Measurements from ENCODE around the gene SSR1.
A peak's percentile ranks its signal among the peaks of the same experiment; 100 is the strongest.
"Not testable (repeated sequence)": the region's sequence is repeated elsewhere in the genome, so short reads cannot be mapped to it uniquely, and the experiment has no call there.

The SSR1 gene

DNA sequence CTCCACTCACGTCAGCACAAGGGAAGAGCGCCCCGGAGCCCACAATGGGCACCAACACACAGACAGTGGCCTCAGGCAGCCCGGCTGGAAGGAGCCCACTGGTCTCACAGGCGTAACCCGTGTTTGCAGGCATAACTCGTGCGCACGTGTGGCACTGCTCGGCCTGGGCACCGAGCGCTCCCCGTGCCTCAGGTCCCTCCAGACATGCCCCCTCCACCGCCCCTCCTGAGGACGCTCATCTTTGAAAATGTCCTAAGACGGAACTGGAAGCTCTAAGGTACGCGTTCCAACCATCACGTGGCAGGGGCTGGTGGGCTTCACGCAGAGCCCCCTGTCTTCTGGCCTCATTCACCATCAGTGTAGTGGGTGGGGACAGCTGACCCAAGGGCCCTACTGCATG is 44.6 kb downstream of the SSR1 start:
- no peak overlapping the region for H3K9ac ChIP-seq (ENCODE audit: low read length)
- H3K27me3 ChIP-seq (ENCODE audit: control insufficient read depth in 1 of 2, insufficient read depth in 1 of 2, low read length in 2 of 2) = no peaks in the 10 kb centered on the region
- H2BK120ac ChIP-seq (ENCODE audit: low read depth, low read length) = no peak overlapping the region
- H2BK5ac ChIP-seq (ENCODE audit: low read depth, low read length, poor library complexity, severe bottlenecking) = no peak overlapping the region
- no peak overlapping the region for H4K91ac ChIP-seq (ENCODE audit: low read length)
- no peak overlapping the region for H2AK5ac ChIP-seq (ENCODE audit: low read length, severe bottlenecking)
- H3K79me1 ChIP-seq (replicated peaks; ENCODE audit: low read length, poor library complexity, severe bottlenecking) = no peaks in the 10 kb centered on the region
- H3K4ac ChIP-seq (ENCODE audit: low read depth in 1 of 2, low read length in 2 of 2) = no peak overlapping the region
- no peak overlapping the region for H2AFZ ChIP-seq (ENCODE audit: low read depth, low read length)
- H3K4me1 ChIP-seq (ENCODE audit: control insufficient read depth, insufficient read depth, low read depth, low read length) = peaks cover 21% of the 10 kb centered on the region
- H2BK15ac ChIP-seq (ENCODE audit: low read depth, poor library complexity, severe bottlenecking) = no peak overlapping the region
- H3K27ac ChIP-seq (ENCODE audit: low read length, poor library complexity, severe bottlenecking) = no peak overlapping the region
- H4K8ac ChIP-seq (ENCODE audit: low read length) = no peak overlapping the region
- no peak overlapping the region for H3K14ac ChIP-seq (ENCODE audit: low read length in 2 of 2)
- no peak overlapping the region for H3K4me3 ChIP-seq (ENCODE audit: insufficient read depth in 1 of 2, low read depth in 1 of 2, low read length in 2 of 2)
- H3K4me2 ChIP-seq (ENCODE audit: low read length, poor library complexity, severe bottlenecking) = no peak overlapping the region
- no peak overlapping the region for H3K18ac ChIP-seq (ENCODE audit: low read depth in 1 of 2, low read length in 2 of 2)
- H3K36me3 ChIP-seq (ENCODE audit: control insufficient read depth in 1 of 2, insufficient read depth in 2 of 2, low read depth in 1 of 2, low read length in 2 of 2) = no peaks in the 10 kb centered on the region
- no peak overlapping the region for H3K23ac ChIP-seq (ENCODE audit: low read length in 2 of 2)
- no peak for DNase-seq
- WGBS = 95% methylated on average over 20 of the region's 20 CpGs
- no peaks in the 10 kb centered on the region for H3K9me3 ChIP-seq (ENCODE audit: control insufficient read depth, low read length)
- no peak overlapping the region for H2BK12ac ChIP-seq (ENCODE audit: low read length in 2 of 2)

DNA sequence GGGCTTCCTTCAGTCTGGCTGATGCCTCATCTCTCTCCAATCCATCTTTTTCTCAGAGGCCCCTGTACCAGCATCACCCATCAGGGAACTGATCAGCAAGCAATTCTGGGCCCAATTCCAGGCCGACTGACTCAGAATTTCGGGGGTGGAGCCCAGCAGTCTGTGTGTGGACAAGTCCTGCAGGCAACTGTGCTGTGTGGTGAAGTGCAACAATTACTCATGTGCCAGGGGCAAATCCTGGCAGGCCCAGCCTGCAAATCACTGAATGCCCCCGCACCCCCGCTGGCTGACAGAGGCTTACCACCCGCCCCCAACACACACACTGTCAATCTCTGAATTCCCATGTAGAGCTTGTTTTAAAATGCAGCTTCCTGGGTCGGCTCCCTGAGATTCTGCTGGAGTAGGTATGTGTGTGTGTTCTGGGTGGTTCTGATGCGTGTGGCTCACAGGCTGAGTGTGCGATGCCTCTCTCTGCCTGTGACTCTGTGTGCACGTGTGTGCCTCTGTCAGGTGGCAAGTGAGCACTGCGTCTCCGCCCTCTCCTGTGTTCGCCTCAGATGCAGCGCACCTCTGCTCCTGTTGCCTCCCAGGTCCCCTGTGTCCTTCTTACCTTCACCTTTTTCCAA is 45.4 kb downstream of the SSR1 start:
- peak overlapping the region in 1 of 2 experiments; percentile 8 for H3K4me3 ChIP-seq (ENCODE audit: insufficient read depth in 1 of 2, low read depth in 1 of 2, low read length in 2 of 2)
- no peak overlapping the region for H3K4ac ChIP-seq (ENCODE audit: low read depth in 1 of 2, low read length in 2 of 2)
- peak; percentile 89 for DNase-seq
- H3K36me3 ChIP-seq (ENCODE audit: control insufficient read depth in 1 of 2, insufficient read depth in 2 of 2, low read depth in 1 of 2, low read length in 2 of 2) = no peaks in the 10 kb centered on the region
- H3K9me3 ChIP-seq (ENCODE audit: control insufficient read depth, low read length) = no peaks in the 10 kb centered on the region
- H3K27me3 ChIP-seq (ENCODE audit: control insufficient read depth in 1 of 2, insufficient read depth in 1 of 2, low read length in 2 of 2) = no peaks in the 10 kb centered on the region
- peak overlapping the region; percentile 33 for H3K9ac ChIP-seq (ENCODE audit: low read length)
- H3K18ac ChIP-seq (ENCODE audit: low read depth in 1 of 2, low read length in 2 of 2) = peak overlapping the region in 1 of 2 experiments; percentile 44
- no peaks in the 10 kb centered on the region for H3K79me1 ChIP-seq (replicated peaks; ENCODE audit: low read length, poor library complexity, severe bottlenecking)
- H4K8ac ChIP-seq (ENCODE audit: low read length) = no peak overlapping the region
- peak overlapping the region in 1 of 2 experiments; percentile 68 for H3K14ac ChIP-seq (ENCODE audit: low read length in 2 of 2)
- H3K4me1 ChIP-seq (ENCODE audit: control insufficient read depth, insufficient read depth, low read depth, low read length) = peaks cover 21% of the 10 kb centered on the region
- H4K91ac ChIP-seq (ENCODE audit: low read length) = no peak overlapping the region
- no peak overlapping the region for H2BK120ac ChIP-seq (ENCODE audit: low read depth, low read length)
- no peak overlapping the region for H2AFZ ChIP-seq (ENCODE audit: low read depth, low read length)
- H3K23ac ChIP-seq (ENCODE audit: low read length in 2 of 2) = no peak overlapping the region
- peak overlapping the region; percentile 45 for H3K27ac ChIP-seq (ENCODE audit: low read length, poor library complexity, severe bottlenecking)
- H2BK15ac ChIP-seq (ENCODE audit: low read depth, poor library complexity, severe bottlenecking) = no peak overlapping the region
- WGBS = 60% methylated on average over 13 of the region's 13 CpGs
- H3K4me2 ChIP-seq (ENCODE audit: low read length, poor library complexity, severe bottlenecking) = peak overlapping the region; percentile 19
- H2AK5ac ChIP-seq (ENCODE audit: low read length, severe bottlenecking) = no peak overlapping the region
- H2BK5ac ChIP-seq (ENCODE audit: low read depth, low read length, poor library complexity, severe bottlenecking) = no peak overlapping the region
- peak overlapping the region in 1 of 2 experiments; percentile 17 for H2BK12ac ChIP-seq (ENCODE audit: low read length in 2 of 2)

DNA sequence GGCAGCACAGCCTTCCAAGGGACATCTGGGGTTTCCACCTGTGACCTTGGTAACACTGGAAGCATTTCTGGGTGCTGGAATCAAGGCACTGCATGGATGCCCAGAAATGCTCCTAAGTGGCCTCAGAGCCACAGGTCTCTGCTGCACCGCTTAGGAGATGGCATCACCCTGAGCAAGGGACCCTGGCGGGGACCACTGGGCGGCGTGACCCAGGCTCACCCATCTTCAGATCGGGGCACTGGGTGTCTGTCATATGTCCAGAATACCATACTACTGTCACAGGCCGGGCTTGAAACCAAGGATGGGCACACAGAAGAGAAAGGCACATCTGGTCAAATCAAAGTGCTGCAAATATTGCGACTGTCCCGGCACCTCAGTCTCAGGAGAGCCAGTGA is 45.9 kb downstream of the SSR1 start:
- Histone ChIP-seq H3K23ac (ENCODE audit: low read length in 2 of 2) (no peak overlapping the region), H4K91ac (ENCODE audit: low read length) (no peak overlapping the region), H3K4me1 (ENCODE audit: control insufficient read depth, insufficient read depth, low read depth, low read length) (peaks cover 23% of the 10 kb centered on the region), H3K14ac (ENCODE audit: low read length in 2 of 2) (no peak overlapping the region), H3K4me3 (ENCODE audit: insufficient read depth in 1 of 2, low read depth in 1 of 2, low read length in 2 of 2) (no peak overlapping the region), H3K27me3 (ENCODE audit: control insufficient read depth in 1 of 2, insufficient read depth in 1 of 2, low read length in 2 of 2) (no peaks in the 10 kb centered on the region), H3K27ac (ENCODE audit: low read length, poor library complexity, severe bottlenecking) (no peak overlapping the region), H4K8ac (ENCODE audit: low read length) (peak overlapping the region; percentile 31), H2BK5ac (ENCODE audit: low read depth, low read length, poor library complexity, severe bottlenecking) (no peak overlapping the region), H3K9me3 (ENCODE audit: control insufficient read depth, low read length) (no peaks in the 10 kb centered on the region), H3K4ac (ENCODE audit: low read depth in 1 of 2, low read length in 2 of 2) (no peak overlapping the region), H3K4me2 (ENCODE audit: low read length, poor library complexity, severe bottlenecking) (no peak overlapping the region), H3K9ac (ENCODE audit: low read length) (no peak overlapping the region), H2AK5ac (ENCODE audit: low read length, severe bottlenecking) (no peak overlapping the region), H3K36me3 (ENCODE audit: control insufficient read depth in 1 of 2, insufficient read depth in 2 of 2, low read depth in 1 of 2, low read length in 2 of 2) (no peaks in the 10 kb centered on the region), H2BK12ac (ENCODE audit: low read length in 2 of 2) (peak overlapping the region in 1 of 2 experiments; percentile 9), H2AFZ (ENCODE audit: low read depth, low read length) (no peak overlapping the region), H2BK15ac (ENCODE audit: low read depth, poor library complexity, severe bottlenecking) (no peak overlapping the region), H3K79me1 (replicated peaks; ENCODE audit: low read length, poor library complexity, severe bottlenecking) (no peaks in the 10 kb centered on the region), H2BK120ac (ENCODE audit: low read depth, low read length) (no peak overlapping the region), H3K18ac (ENCODE audit: low read depth in 1 of 2, low read length in 2 of 2) (no peak overlapping the region)
- 90% methylated on average over 8 of the region's 8 CpGs for WGBS
- no peak for DNase-seq

DNA sequence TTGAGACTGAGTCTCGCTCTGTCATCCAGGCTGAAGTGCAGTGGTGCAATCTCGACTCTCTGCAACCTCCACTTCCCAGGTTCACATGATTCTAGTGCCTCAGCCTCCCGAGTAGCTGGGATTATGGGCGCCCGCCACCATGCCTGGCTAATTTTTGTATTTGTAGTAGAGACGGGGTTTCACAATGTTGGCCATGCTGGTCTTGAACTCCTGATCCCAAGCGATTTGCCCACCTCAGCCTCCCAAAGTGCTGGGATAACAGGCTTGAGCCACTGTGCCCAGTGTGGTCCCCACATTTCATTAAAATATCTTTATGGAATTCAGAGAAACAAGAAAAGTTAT is 47.6 kb downstream of the SSR1 start:
- not testable (repeated sequence) for H2BK12ac ChIP-seq (ENCODE audit: low read length in 2 of 2); H2BK15ac ChIP-seq (ENCODE audit: low read depth, poor library complexity, severe bottlenecking); H3K18ac ChIP-seq (ENCODE audit: low read depth in 1 of 2, low read length in 2 of 2); H3K9me3 ChIP-seq (ENCODE audit: control insufficient read depth, low read length); H4K8ac ChIP-seq (ENCODE audit: low read length); H3K27ac ChIP-seq (ENCODE audit: low read length, poor library complexity, severe bottlenecking); H3K79me1 ChIP-seq (replicated peaks; ENCODE audit: low read length, poor library complexity, severe bottlenecking); H2BK5ac ChIP-seq (ENCODE audit: low read depth, low read length, poor library complexity, severe bottlenecking); H2BK120ac ChIP-seq (ENCODE audit: low read depth, low read length); H3K14ac ChIP-seq (ENCODE audit: low read length in 2 of 2); H3K4me3 ChIP-seq (ENCODE audit: insufficient read depth in 1 of 2, low read depth in 1 of 2, low read length in 2 of 2); H3K4me2 ChIP-seq (ENCODE audit: low read length, poor library complexity, severe bottlenecking); H3K23ac ChIP-seq (ENCODE audit: low read length in 2 of 2); DNase-seq; H2AK5ac ChIP-seq (ENCODE audit: low read length, severe bottlenecking); H3K36me3 ChIP-seq (ENCODE audit: control insufficient read depth in 1 of 2, insufficient read depth in 2 of 2, low read depth in 1 of 2, low read length in 2 of 2); H2AFZ ChIP-seq (ENCODE audit: low read depth, low read length); H3K9ac ChIP-seq (ENCODE audit: low read length); H4K91ac ChIP-seq (ENCODE audit: low read length); H3K27me3 ChIP-seq (ENCODE audit: control insufficient read depth in 1 of 2, insufficient read depth in 1 of 2, low read length in 2 of 2); H3K4ac ChIP-seq (ENCODE audit: low read depth in 1 of 2, low read length in 2 of 2)
- peaks cover 29% of the 10 kb centered on the region for H3K4me1 ChIP-seq (ENCODE audit: control insufficient read depth, insufficient read depth, low read depth, low read length)
- WGBS = 96% methylated on average over 7 of the region's 7 CpGs

Measured in mesenchymal stem cell (in vitro differentiated cells and primary cell).